Measurements from ENCODE around the gene CCNQ.

Gene CCNQ

DNA sequence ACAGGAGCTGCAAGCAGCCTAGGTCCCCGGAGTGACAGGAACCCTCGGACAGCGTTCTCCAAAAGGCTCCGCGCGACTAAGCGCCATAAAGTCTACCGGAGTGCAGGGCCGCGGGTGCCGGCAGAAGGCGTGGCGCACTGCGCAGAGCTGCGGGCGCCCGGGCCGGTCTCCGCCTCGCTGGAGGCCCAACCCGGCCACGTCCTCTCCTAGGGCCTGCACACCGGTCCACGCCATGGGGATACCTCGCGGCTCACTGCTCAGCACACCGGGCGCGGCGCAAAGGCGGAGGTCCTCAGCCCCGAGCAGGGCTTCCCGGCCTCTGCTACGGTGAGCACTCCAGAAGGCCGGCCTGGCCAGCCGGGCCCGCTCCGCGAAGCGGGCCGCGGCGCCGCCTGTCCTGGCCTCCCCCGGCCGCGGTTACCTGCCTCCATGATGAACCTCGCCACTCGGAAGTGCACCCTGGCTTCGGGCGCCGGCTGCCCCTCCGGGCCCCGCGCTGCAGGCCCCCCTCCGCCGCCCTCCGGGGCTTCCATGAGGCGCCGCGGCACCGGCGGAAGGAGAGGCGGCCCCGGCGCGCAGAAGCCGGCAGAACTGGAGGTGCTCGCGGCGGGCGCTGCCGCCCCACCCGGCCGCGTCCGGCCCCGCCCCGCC lies at the start of gene CCNQ:
TSS of gene CCNQ (minus strand) at position 599 of the 651 bp plus-strand sequence. CDS start at position 533, 66 bp downstream.
- no peak for DNase-seq (ENCODE audit: low read depth)

- no peak for DNase-seq (ENCODE audit: low read depth)
Measured at GRCh38 chrX:153647461-153648357, 48.8 kb upstream of the CCNQ start.

GRCh38 chrX:153646620-153647373 lies 47.9 kb upstream of the CCNQ start, which contains the start of gene DUSP9:
TSS of gene DUSP9 (plus strand) at chrX:153647203. CDS start at chrX:153647954, 751 bp downstream.
- no peak for DNase-seq (ENCODE audit: low read depth)

DNA sequence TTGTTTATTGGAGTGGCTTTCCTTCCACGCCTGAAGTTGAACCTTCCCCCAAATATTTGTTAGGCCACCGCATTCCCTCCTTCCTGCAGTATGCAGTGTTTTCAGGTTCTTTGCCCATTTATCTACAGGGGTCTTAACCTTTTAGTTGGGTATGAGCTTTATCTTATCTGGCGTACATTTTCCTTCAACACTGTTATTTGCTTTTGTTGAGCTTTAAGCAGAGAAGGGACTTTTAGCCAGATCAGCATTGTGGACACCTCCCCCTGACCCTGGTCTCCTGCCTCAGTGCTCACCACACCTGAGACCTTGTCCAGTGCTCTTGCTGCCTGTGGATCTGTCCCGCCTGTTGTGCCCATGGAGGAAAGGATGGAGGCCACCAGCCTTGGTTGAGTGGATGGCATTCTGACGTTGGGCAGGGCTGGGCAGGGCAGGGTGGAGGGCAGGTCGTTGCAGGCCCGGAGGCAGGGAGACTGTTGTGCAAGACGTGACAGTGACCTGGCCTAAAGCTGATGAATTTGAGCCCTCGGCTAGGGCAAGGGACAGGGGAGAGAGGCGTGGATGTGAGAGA lies 47.1 kb upstream of the CCNQ start:
- DNase-seq (ENCODE audit: low read depth) = no peak

DNA sequence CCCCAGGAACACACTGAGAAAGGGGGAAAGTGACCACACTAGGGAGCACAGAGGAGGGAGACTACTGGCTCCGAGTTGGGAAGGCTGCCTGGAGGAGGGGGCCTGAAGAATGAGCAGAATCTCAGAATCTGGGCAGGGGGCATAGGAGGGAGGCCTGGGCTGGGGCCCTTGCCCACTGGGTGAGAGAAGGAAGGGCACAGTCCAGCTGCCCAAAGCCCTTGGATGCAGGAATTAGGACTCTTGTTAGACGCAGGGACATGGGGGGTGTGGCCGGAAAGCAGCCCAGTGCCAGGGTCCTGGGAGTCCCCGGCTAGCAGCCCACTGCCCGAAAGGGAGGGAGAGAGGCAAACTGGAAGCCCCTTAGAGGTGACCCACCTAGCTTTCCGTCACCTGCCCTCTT lies 46.2 kb upstream of the CCNQ start:
- no peak for DNase-seq (ENCODE audit: low read depth)

DNA sequence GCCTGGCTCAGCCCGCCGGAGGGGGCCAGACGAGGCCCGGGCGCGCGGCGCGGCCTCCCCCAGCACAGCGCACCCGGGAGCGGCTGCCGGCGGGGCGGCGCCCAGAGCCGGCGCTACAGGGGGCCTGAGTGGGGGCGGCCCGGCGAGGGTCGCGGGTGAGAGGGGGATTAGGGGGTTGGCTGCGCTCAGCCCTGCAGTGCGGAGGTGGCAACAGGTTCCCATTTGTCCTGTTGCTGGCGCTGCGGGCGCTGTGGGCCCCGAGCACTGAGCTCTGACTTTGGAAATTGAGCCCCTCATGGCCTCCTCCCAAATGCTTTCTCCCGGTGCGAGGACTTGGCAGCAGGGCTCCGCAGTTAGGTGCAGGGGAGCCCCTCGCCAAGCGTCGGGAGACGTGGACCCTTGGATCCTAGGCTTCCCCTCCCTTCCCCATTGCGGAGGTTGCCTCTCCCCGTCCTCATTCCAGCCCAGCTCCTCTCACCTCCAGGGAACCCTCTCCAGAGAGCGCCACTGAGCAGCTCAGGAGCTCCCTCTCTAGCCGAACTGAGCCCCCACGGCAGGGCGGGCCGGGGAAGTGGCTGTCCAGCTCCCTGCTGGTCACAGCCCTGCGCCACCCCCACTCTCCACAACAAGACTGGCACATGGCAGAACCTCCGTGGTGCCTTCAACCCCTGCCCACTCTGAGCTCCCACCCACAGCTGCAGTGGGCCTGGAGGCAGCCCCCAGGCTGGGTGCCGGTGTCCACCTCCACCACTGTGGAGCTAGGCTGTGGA lies 45.6 kb upstream of the CCNQ start:
- no peak for DNase-seq (ENCODE audit: low read depth)

GRCh38 chrX:153643431-153644351 lies 44.8 kb upstream of the CCNQ start:
- no peak for DNase-seq (ENCODE audit: low read depth)

GRCh38 chrX:153642655-153643430 lies 43.9 kb upstream of the CCNQ start:
- no peak for DNase-seq (ENCODE audit: low read depth)

- no peak for DNase-seq (ENCODE audit: low read depth)
Measured at GRCh38 chrX:153642051-153642654, 43.2 kb upstream of the CCNQ start.

GRCh38 chrX:153641627-153642026 lies 42.7 kb upstream of the CCNQ start:
- DNase-seq (ENCODE audit: low read depth) = no peak

GRCh38 chrX:153640736-153641575 lies 42.0 kb upstream of the CCNQ start:
- no peak for DNase-seq (ENCODE audit: low read depth)

GRCh38 chrX:153640045-153640686 lies 41.2 kb upstream of the CCNQ start:
- DNase-seq (ENCODE audit: low read depth) = no peak

GRCh38 chrX:153639177-153640044 lies 40.5 kb upstream of the CCNQ start:
- no peak for DNase-seq (ENCODE audit: low read depth)

DNA sequence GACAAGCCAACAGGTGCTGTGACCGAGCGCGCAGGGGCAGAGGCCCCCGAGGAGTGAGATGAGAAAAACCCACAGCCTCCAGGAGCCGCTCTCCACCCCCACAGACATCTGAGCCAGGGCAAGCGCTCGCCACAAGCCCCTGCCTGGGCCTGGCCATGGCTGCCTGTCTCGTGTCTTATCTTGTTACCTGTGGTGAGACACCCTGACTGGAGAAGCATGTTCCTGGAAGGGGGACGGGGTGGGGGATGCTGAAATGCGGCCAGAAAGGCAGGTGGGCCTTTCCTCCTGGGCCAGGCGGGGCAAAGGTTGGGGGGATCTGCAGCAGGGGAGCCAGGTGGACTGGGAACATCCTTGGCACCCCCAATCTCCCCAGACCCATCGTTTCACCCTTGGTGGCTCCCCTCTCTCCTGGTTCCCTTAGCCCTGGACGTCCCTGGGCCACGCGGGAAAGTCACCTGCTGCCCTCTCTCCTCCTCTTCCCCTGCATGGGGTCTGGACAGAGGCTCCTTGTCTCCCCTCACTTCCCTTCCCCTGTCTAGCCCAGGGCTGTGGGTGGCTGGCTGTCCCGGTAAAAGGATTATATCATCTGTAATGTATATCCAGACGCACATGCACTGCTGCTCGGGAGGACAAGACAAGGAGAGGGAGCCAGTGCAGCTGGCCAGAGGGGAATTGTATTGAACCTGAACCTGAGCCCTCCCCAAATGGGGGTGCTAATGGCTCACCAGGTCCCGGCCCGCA lies 39.7 kb upstream of the CCNQ start:
- no peak for DNase-seq (ENCODE audit: low read depth)

- DNase-seq (ENCODE audit: low read depth) = no peak
Measured at GRCh38 chrX:153638041-153638371, 39.1 kb upstream of the CCNQ start.

Measured in stimulated activated CD8-positive, alpha-beta memory T cell treated with anti-CD3 and anti-CD28 coated beads, Interleukin-15, amount 100 ng/mL, for 24 hours (primary cell).